Gastroesophageal sphincter (tissue), 3 donors: ENCODE measurements around the gene GNL1.

Experiments used
- CTCF ChIP-seq, 4 experiments: fragments of 200-600 bp in 2 of 4; fragments of 450-650 bp in 2 of 4; sonication (generic) in 1 of 4; IDR thresholded peaks; one replicate each; pipeline ENCODE4 v1.5.1; 2017 to 2019; ENCODE audit warnings: antibody characterized with exemption in 4 of 4, mild to moderate bottlenecking in 2 of 4, moderate library complexity in 2 of 4
- EP300 ChIP-seq: sonication (generic); formaldehyde crosslinking; IDR thresholded peaks from one replicate; pipeline ENCODE4 v1.6.1; 2017; ENCODE audit warnings: antibody characterized with exemption, mild to moderate bottlenecking

- no peak for TF ChIP-seq EP300
- no peak for TF ChIP-seq CTCF (IDR thresholded peaks at IDR 0.05)
Observed at GRCh38 chr6:30600451-30600961, 44.2 kb upstream of the GNL1 start.
